ENCODE data around the gene JAKMIP2.

Gene JAKMIP2

GRCh38 chr5:147708708-147709107 lies 73.8 kb downstream of the JAKMIP2 start:
- in situ Hi-C loops (cut with MboI; ENCODE audit: low sequenced_read_pairs): no loop called here

DNA sequence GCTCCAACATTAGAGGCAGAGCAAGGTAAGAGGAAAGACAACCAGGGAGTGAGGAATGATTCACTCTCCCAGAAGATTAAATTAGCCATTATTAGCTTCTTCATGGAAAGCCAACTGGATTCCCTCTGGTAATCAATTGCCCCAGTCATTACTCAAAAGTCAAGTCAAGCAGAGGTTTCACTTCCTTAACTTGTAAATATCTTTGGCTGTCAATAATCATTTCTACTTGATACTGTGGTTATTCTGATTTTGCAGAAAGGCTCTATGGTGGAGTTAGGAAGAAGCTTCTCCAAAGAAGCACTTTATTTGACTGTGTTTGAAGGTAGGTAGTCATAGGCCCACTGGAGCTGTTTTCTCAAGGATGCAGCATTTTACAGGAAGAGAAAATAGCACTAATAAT lies 78.0 kb downstream of the JAKMIP2 start:
- in situ Hi-C loops (cut with MboI; ENCODE audit: low sequenced_read_pairs): no loop called here

DNA sequence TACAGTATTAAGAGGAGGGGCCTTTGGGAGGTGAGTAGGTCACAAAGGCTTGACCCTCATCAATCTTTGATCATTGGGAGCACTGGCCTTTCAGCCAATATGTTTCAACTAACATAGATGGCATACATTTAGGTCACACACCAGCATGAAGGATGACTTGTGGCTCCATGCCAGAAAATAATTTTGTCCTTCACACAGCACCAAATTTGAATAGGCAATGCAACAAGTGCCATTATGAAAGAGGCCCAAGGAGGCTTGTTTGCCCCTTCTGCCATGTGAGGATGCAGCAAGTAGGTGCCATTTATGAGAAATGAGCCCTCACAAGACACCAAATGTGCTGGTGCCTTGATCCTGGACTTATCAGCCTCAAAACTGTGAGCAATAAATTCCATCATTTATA lies 81.1 kb downstream of the JAKMIP2 start:
- in situ Hi-C loops (cut with MboI; ENCODE audit: low sequenced_read_pairs): no loop called here

DNA sequence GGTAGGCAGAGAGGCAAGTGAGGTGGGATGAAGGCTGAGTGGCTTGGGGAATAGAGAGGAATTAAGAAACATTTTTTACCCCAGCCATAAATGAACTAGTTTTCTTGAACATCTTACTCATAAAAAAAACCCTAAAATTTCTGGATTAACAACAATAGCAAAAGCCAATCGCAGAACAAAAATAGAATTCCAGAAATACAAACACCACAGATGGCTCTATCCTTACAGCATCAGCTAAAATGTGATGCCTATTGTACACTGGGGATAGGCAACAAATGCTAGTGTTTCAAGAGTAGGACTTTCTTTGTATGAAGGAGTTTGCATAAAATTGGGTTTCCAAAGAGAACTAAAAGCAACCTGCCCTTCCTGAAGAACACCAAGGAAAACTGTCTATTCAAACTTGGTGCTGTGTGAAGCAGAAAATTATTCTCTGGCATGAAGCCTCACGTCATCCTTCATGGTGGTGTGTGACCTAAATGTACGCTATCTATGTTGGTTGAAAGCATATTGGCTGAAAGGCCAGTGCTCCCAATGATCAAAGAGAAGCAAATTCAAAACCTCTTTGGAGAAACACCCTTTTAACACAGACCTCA lies 82.9 kb downstream of the JAKMIP2 start:
- in situ Hi-C loops (cut with MboI; ENCODE audit: low sequenced_read_pairs): no loop called here

GRCh38 chr5:147697380-147697779 lies 85.1 kb downstream of the JAKMIP2 start:
- in situ Hi-C loops (cut with MboI; ENCODE audit: low sequenced_read_pairs): no loop called here

DNA sequence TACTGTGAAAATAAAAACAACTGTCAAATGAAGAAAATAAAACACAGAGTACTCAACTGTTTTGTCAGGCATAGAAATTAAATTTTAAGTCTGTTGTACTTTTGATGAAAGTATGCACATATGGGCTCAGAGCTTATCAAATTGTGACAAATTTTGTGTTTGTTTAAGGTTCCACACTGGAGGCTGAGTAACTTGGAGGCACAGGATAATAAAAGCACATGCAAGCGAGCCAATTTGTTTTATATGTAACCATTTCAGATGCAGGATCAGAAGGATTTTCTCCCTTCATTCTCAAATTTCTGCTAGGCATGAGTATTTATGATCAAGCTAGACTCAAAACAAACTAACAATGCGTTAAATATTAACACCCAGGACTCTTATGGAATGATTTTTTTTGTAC lies 87.8 kb downstream of the JAKMIP2 start:
- in situ Hi-C loops (cut with MboI; ENCODE audit: low sequenced_read_pairs): no loop called here

DNA sequence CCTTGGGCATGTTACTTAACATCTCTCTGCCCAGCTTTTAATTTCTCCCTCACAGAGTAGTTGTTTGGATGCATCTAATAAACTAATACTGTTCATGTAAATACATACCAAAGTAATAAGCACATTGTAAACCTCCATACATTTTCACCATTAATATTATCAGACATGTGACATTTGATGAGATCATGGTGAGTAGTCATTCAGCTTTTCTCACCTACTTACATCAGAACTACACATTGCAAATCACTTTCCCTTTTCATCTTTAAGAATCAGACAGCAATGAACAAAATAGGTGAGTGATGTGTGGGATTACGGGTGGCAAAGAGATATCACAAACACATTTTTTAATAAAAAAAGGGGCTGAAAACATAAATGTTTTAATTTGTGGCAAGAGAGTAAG lies 89.3 kb downstream of the JAKMIP2 start:
- in situ Hi-C loops (cut with MboI; ENCODE audit: low sequenced_read_pairs): no loop called here

GRCh38 chr5:147691130-147691529 lies 91.4 kb downstream of the JAKMIP2 start:
- in situ Hi-C loops (cut with MboI; ENCODE audit: low sequenced_read_pairs): no loop called here

- in situ Hi-C loops (cut with MboI; ENCODE audit: low sequenced_read_pairs): no loop called here
Observed at GRCh38 chr5:147690595-147690994, 91.9 kb downstream of the JAKMIP2 start.

DNA sequence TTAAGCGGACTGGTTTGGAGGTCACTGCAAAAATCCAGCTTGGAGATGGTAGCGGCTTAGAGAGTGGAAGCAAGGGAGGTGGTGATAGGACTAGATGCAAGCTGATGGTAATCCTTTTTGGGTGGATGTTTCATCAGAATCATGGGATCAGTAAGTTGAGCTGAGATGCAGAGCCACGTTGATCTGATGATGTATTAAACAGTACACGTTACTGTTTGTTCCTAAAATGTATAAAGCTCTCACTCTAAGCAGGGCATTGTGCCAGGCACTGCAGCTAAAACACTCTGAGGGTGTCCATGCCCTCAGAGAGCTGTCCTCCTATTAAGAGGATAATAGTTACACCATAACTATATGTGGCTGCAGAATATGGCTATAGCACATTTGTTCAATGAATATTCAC lies 93.1 kb downstream of the JAKMIP2 start:
- in situ Hi-C loops (cut with MboI; ENCODE audit: low sequenced_read_pairs): no loop called here

DNA sequence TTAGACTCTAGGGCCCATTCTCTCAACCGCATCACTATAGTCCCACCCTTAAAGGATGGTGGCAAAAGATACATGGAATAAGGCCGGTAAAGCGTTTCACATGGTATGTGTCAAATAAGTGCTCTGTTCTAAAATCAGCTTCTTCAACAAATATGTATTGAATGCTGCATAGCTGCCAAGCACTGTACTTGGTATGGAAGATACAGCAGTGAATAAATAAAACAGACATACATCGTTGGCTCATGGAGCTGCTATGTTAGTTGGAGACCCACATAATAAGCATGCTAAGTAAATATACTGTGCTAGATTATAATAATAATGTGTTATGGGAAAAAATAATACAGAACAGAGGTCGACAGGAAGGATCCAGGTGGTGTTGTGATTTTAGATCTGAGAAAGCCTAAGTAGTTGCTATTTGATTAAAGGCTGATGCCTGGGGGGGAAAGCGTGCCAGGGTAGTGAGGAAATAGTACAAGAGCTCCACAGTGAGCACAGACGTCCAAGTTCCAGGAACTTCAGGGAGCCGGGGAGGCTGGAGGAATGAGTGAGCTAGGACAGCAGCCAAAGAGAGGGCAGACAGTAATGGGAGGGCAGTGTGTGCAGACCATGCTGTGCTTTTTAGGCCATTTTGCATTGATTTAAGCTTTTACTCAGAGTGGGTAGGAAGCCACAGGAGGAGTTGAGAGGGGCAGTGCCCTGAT lies 93.7 kb downstream of the JAKMIP2 start:
- in situ Hi-C loops (cut with MboI; ENCODE audit: low sequenced_read_pairs): no loop called here

DNA sequence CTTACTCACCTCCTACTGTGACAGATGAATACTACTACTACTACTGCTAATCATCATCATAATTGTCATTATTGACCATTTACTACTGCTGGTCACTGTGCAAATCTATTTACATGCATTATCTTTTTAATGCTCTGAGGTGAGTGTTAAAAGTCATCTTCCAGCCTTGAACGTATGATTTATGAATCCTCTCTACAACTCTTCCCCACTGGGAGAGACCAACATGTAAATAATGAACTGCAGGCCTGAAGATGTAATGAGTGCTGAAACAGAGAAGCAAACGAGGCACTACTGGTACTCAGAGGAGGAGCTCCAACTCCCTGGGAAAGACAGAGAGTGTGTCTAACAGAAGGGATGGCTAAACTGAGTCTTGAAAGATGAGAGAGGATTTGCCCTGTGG lies 95.4 kb downstream of the JAKMIP2 start:
- in situ Hi-C loops (cut with MboI; ENCODE audit: low sequenced_read_pairs): no loop called here

GRCh38 chr5:147686421-147686820 lies 96.1 kb downstream of the JAKMIP2 start:
- in situ Hi-C loops (cut with MboI; ENCODE audit: low sequenced_read_pairs): no loop called here

DNA sequence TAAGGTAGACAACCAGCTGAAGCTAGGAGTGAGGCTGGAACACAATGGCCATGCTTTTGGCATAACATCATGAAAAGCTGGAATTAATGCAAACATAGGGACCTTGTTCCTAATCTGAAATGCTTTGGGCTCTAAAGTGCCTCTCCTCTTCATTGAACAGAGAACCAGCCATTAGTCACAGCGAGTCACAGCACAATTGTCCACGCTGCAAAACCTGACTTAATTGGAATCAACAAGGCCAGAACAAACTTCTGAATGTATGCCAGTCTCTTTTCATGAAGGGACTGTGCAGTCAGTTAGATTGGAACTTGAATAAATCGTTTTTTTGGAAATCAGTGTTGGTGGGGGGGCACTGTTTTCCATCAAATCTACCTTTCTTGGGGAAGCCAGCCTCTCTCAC lies 96.5 kb downstream of the JAKMIP2 start:
- in situ Hi-C loops (cut with MboI; ENCODE audit: low sequenced_read_pairs): no loop called here

DNA sequence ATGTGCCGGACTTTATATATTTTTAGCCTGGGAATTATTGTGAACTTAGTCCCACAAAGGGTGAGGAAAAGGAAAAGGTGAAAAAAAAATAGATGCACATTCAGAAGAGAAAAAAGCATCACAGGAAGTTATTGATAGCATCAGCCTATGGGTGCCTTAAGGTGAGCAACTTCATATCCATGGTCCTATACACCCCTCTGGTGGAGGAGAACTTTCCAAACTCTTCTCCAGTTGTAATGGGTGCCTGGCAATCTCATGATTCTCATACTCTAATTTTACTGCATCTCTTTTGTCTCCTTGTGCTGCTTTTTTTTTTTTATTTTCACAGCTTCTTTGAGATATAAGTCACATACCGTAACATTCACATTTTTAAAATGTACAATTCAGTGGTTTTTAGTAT lies 107.4 kb downstream of the JAKMIP2 start:
- in situ Hi-C loops (cut with MboI; ENCODE audit: low sequenced_read_pairs): no loop called here

GRCh38 chr5:147674411-147674810 lies 108.1 kb downstream of the JAKMIP2 start:
- in situ Hi-C loops (cut with MboI; ENCODE audit: low sequenced_read_pairs): no loop called here

- in situ Hi-C loops (cut with MboI; ENCODE audit: low sequenced_read_pairs): no loop called here
Observed at GRCh38 chr5:147673791-147674190, 108.7 kb downstream of the JAKMIP2 start.

DNA sequence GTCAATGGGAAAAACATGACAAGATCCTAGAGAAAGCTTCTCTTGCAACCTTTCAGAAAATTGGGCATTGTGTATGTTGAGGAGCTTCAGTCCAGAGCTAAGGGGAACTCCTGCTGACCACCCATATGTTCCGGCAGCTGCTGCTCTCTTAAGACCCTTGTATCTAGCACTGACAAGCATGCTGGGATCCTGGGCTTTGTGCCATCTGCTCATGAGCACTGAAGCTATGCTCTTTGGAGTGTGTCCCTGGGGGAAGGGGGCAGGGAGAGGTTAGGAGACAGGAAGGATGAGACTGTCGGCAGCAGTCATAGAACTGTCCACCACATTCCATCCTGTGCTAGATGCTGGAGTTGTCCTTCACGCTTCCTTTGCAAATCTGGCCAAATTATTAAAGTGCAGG lies 109.3 kb downstream of the JAKMIP2 start:
- in situ Hi-C loops (cut with MboI; ENCODE audit: low sequenced_read_pairs): no loop called here

DNA sequence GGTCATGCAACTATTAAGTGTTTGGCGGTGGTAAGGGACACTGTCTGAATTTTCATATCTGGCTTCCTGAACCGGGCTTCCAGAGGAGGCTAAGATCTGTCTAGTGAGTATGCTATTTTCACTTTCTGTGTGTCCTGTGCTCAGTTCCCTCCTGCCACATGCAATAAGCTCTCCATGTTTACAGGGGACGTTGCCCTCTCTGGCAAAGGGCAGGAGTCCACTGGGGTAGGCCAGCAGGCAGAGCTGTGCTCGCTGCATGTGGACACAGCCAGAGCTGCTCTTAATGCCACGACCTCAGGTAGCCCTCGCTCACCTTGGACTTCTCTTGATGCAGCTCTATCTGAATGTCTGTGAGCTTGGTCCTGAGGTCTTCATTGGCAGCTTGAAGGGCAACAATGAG lies 111.2 kb downstream of the JAKMIP2 start:
- in situ Hi-C loops (cut with MboI; ENCODE audit: low sequenced_read_pairs): no loop called here

- in situ Hi-C loops (cut with MboI; ENCODE audit: low sequenced_read_pairs): no loop called here
Observed at GRCh38 chr5:147670815-147671214, 111.7 kb downstream of the JAKMIP2 start.

DNA sequence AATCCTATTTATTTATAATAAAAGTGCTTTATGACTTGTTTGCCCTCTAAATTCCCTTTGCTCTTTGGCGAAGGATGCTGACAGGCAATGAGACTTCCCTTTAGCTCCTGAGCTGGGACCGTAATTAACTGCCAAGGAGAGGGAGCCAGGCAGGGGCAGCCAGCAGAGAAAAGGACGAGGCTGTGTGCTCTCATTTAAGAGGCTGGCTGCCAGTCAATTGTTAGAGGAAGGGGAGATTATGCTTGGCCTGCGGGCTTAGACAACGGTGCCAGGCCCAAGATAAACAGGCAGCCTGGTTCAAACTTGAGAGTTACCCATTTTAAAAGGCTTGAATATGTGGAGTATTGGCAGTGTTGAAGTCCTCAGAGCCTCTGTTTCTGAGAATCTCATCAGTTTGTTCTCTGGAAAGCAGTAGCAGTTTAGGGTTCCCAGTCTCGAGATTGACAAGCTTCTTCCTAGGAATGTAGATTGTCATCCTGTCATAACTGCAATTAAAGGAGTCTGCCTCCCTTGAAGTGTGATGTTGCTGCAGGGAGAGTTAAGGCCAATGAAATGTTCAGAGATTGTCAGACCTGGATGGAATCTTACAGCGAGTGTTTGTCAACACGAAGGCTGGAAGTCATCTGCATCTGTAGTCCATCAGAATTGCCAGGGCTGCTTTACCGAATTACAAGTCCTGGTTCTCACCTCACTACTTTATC lies 113.2 kb downstream of the JAKMIP2 start:
- in situ Hi-C loops (cut with MboI; ENCODE audit: low sequenced_read_pairs): no loop called here

DNA sequence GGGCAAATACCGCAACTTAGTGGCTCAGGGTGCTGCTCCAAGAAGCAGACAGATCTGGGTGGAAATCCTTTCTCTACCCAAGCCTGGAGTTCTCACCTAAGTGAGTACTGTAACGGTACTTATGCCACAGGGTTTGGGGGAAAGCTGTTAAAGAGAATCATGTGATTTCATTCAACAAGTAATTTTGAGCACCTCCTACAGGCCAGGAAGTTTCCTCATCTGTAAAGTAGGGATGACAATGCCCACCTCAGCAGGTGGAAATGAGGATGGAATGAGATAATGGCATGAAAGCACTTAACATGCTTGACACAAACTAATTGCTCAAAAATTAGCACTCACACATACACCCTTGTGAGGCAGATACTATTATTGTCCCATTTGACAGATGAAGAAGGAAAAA lies 114.1 kb downstream of the JAKMIP2 start:
- in situ Hi-C loops (cut with MboI; ENCODE audit: low sequenced_read_pairs): no loop called here

All from HL-60/S4 (cell line).